ENCODE results near the gene POU2F3. TPM values are rescaled to one million over a fixed set of nuclear protein-coding genes. Genes with fewer than 3 reads are reported as not detected.

POU2F3 gene
- total and polyA plus RNA-seq, 2 of the 13 experiments (the other 11 are each of a cell fraction or from before 2014, with no cell fraction given) = not detected

DNA sequence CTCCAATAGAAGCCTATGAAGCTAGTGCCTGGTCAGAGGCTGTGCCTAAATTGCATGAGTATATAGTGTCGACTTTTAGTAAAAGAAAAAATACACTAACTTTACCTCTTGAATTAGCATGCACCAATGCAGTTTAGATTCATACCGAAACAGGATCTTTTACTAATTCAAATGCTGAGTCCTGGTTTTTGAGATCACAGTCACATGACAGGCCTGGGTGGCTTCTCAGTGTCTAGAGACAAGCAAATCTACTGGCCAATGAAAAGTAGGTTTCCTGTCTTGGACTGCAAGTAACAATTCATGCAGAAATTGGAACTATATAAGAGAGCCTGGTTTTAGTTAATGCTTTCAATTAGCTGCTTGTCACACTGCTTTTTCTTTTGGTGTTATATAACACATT is 103.5 kb downstream of the POU2F3 start (continued):
- TF ChIP-seq ARNT2 (CRISPR knock-in tag; IDR thresholded peaks at IDR 0.05; ENCODE audit: low read depth) = no peak
- TF ChIP-seq, protein P1, sequence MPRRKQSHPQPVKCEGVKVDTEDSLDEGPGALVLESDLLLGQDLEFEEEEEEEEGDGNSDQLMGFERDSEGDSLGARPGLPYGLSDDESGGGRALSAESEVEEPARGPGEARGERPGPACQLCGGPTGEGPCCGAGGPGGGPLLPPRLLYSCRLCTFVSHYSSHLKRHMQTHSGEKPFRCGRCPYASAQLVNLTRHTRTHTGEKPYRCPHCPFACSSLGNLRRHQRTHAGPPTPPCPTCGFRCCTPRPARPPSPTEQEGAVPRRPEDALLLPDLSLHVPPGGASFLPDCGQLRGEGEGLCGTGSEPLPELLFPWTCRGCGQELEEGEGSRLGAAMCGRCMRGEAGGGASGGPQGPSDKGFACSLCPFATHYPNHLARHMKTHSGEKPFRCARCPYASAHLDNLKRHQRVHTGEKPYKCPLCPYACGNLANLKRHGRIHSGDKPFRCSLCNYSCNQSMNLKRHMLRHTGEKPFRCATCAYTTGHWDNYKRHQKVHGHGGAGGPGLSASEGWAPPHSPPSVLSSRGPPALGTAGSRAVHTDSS (CRISPR knock-in tag; conservative IDR thresholded peaks at IDR 0.05) = no peak
- TF ChIP-seq ELF1 (CRISPR knock-in tag; IDR thresholded peaks at IDR 0.05) = no peak
- no peak for TF ChIP-seq ZNF670 (CRISPR knock-in tag; IDR thresholded peaks at IDR 0.05; ENCODE audit: borderline replicate concordance)

DNA sequence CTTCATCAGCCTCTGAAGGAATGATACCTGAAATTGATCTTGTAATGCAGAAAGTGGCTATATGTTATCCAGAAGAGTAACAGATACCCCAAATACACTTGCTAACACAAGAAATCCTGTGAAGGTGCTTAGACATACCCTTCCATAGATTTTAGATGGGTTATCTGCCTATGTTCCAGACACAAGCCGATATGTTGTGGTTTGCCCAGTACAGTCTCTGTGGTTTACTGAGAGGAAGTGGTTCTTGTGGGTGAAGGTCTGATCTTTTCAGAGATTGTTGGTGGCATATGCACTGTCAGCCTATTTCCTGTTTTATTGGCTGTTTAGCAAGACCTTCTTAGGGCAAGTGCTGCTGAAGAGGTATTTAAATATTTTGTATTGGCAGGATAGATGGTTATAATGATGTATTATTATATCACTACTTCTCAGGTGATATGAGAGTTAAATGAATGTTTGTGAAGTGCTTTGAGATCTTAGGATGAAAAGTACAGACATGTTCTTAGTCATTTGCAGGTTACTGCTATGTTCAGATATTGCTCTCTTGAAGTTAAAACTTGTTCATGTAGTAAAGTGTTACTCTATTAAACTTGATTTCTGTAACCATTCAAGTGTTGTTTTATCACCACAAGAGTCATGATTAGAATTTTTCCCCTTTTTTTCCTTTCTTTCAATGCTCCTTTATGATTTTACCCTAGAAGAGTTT is 104.5 kb downstream of the POU2F3 start:
- ChIA-PET POLR2A (no interaction called here), CTCF (ENCODE audit: low intra/inter-chr PET ratio, low total read pairs) (no interaction called here)
- Histone ChIP-seq H2AFZ (ENCODE audit: low read length) (no peak overlapping the region), H3K9ac (ENCODE audit: insufficient read depth, low read depth, low read length) (no peak overlapping the region), H3K27me3 (ENCODE audit: control insufficient read depth in 1 of 2, insufficient read depth in 2 of 2, low read length in 2 of 2) (no peaks in the 10 kb centered on the region), H3K4me3 (replicated peaks in 1 of 3; ENCODE audit: insufficient read depth in 1 of 3, low read depth in 2 of 3, low read length in 3 of 3) (no peak overlapping the region), H4K20me1 (ENCODE audit: insufficient read depth, low read length) (peaks cover 38% of the 10 kb centered on the region), H3K9me3 (ENCODE audit: low read length) (no peaks in the 10 kb centered on the region), H3K36me3 (replicated peaks in 1 of 2; ENCODE audit: control insufficient read depth in 1 of 2, insufficient read depth in 2 of 2, low read length in 2 of 2) (no peaks in the 10 kb centered on the region), H3K4me1 (ENCODE audit: insufficient read depth, low read length) (peaks cover 81% of the 10 kb centered on the region), H3K4me2 (ENCODE audit: low read depth, low read length) (0 out of 2 replicates have a peak overlapping the region, but pooled peaks have one; percentile 14), H3K27ac (ENCODE audit: extremely low read length, insufficient read depth, low read length) (no peak overlapping the region), H3K79me2 (ENCODE audit: insufficient read depth, low read length) (peaks cover 96% of the 10 kb centered on the region)
- FAIRE-seq (no peak), ATAC-seq (peak; percentile 34; the same call in 1 of the 3 replicates), DNase-seq (ENCODE audit: low spot score) (no peak)
- intact Hi-C loops (cut with micrococcal nuclease; ENCODE audit: unreplicated experiment) = no loop called here
- in situ Hi-C loops (cut with HindIII; ENCODE audit: extremely low pct_ligation_motif_present, low pct_unique_long_range_greater_than_20kb) = no loop called here
- TF ChIP-seq, protein P2, sequence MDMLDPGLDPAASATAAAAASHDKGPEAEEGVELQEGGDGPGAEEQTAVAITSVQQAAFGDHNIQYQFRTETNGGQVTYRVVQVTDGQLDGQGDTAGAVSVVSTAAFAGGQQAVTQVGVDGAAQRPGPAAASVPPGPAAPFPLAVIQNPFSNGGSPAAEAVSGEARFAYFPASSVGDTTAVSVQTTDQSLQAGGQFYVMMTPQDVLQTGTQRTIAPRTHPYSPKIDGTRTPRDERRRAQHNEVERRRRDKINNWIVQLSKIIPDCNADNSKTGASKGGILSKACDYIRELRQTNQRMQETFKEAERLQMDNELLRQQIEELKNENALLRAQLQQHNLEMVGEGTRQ (IDR thresholded peaks at IDR 0.05; ENCODE audit: low read depth, low read length) = no peak
- TF ChIP-seq, protein P2 (CRISPR knock-in tag; IDR thresholded peaks at IDR 0.05; ENCODE audit: borderline replicate concordance) = no peak
- TF ChIP-seq MAFK (conservative IDR thresholded peaks at IDR 0.05 in 1 of 2, IDR thresholded peaks at IDR 0.05 in 1 of 2; ENCODE audit: low read length in 2 of 2) (0 out of 4 replicates have a peak, but pooled peaks have one; percentile 21 to 27), ZNF260 (CRISPR knock-in tag; IDR thresholded peaks at IDR 0.05; ENCODE audit: borderline replicate concordance, low read depth) (no peak)
- BruUV-seq (replicated peaks) = no TSS peak
- WGBS (ENCODE audit: low lambda C conversion rate) = 78% methylated on average over 1 of the region's 1 CpG
